ENCODE measurements around the gene CAND2. TPM values are rescaled to one million over a fixed set of nuclear protein-coding genes. Genes with fewer than 3 reads are reported as not detected.

The CAND2 gene
- total RNA-seq, 3 donors from 2014 or later, result 1.8 to 5.6 (median 4.7) TPM

- no peaks in the 10 kb centered on the region for H3K36me3 ChIP-seq
- H3K4me1 ChIP-seq, result no peaks in the 10 kb centered on the region
- DNase-seq (ENCODE audit: low spot score in 2 of 2), result no peak
- H3K27me3 ChIP-seq, result no peaks in the 10 kb centered on the region
- H3K4me3 ChIP-seq, result no peak overlapping the region
- intact Hi-C loops (cut with DNase I; ENCODE audit: low total_unique reads), result no loop called here
- no peak for TF ChIP-seq POLR2A (IDR thresholded peaks at IDR 0.05)
- TF ChIP-seq POLR2AphosphoS5 (IDR thresholded peaks at IDR 0.05), result no peak
- TF ChIP-seq CTCF (IDR thresholded peaks at IDR 0.05), result no peak
- H3K9me3 ChIP-seq, result no peaks in the 10 kb centered on the region
- no peak overlapping the region for H3K27ac ChIP-seq
These were observed 20.8 kb downstream of the CAND2 start for GRCh38 chr3:12817343-12817710.

GRCh38 chr3:12818273-12818672, 21.8 kb downstream of the CAND2 start:
- Histone ChIP-seq H3K36me3 (no peaks in the 10 kb centered on the region), H3K27me3 (no peaks in the 10 kb centered on the region), H3K4me3 (no peak overlapping the region), H3K27ac (no peak overlapping the region), H3K4me1 (no peaks in the 10 kb centered on the region), H3K9me3 (no peaks in the 10 kb centered on the region)
- intact Hi-C loops (cut with DNase I; ENCODE audit: low total_unique reads), result no loop called here
- TF ChIP-seq POLR2A (IDR thresholded peaks at IDR 0.05) (no peak), CTCF (IDR thresholded peaks at IDR 0.05) (no peak), POLR2AphosphoS5 (IDR thresholded peaks at IDR 0.05) (no peak)
- no peak for DNase-seq (ENCODE audit: low spot score in 2 of 2)

GRCh38 chr3:12818773-12819172, 22.3 kb downstream of the CAND2 start:
- intact Hi-C loops (cut with DNase I; ENCODE audit: low total_unique reads), result no loop called here
- Histone ChIP-seq H3K4me1 (no peaks in the 10 kb centered on the region), H3K27ac (no peak overlapping the region), H3K9me3 (no peaks in the 10 kb centered on the region), H3K27me3 (no peaks in the 10 kb centered on the region), H3K36me3 (no peaks in the 10 kb centered on the region), H3K4me3 (no peak overlapping the region)
- DNase-seq (ENCODE audit: low spot score in 2 of 2), result no peak
- TF ChIP-seq POLR2A (IDR thresholded peaks at IDR 0.05), result no peak
- no peak for TF ChIP-seq CTCF (IDR thresholded peaks at IDR 0.05)
- TF ChIP-seq POLR2AphosphoS5 (IDR thresholded peaks at IDR 0.05), result no peak

GRCh38 chr3:12822725-12823373, 26.4 kb downstream of the CAND2 start:
- TF ChIP-seq CTCF (IDR thresholded peaks at IDR 0.05) (no peak), POLR2A (IDR thresholded peaks at IDR 0.05) (no peak), POLR2AphosphoS5 (IDR thresholded peaks at IDR 0.05) (no peak)
- H3K9me3 ChIP-seq, result no peaks in the 10 kb centered on the region
- H3K36me3 ChIP-seq, result no peaks in the 10 kb centered on the region
- intact Hi-C loops (cut with DNase I; ENCODE audit: low total_unique reads), result no loop called here
- no peaks in the 10 kb centered on the region for H3K27me3 ChIP-seq
- no peak overlapping the region for H3K27ac ChIP-seq
- no peak overlapping the region for H3K4me3 ChIP-seq
- no peak for DNase-seq (ENCODE audit: low spot score in 2 of 2)
- H3K4me1 ChIP-seq, result no peaks in the 10 kb centered on the region

- no peaks in the 10 kb centered on the region for H3K4me1 ChIP-seq
- intact Hi-C loops (cut with DNase I; ENCODE audit: low total_unique reads), result no loop called here
These were observed 27.8 kb downstream of the CAND2 start for GRCh38 chr3:12824299-12824698.

More at GRCh38 chr3:12824299-12824698, 27.8 kb downstream of the CAND2 start:
- Histone ChIP-seq H3K27me3 (no peaks in the 10 kb centered on the region), H3K27ac (no peak overlapping the region), H3K9me3 (no peaks in the 10 kb centered on the region), H3K4me3 (no peak overlapping the region), H3K36me3 (no peaks in the 10 kb centered on the region)
- no peak for DNase-seq (ENCODE audit: low spot score in 2 of 2)
- TF ChIP-seq POLR2AphosphoS5 (IDR thresholded peaks at IDR 0.05), result no peak
- TF ChIP-seq POLR2A (IDR thresholded peaks at IDR 0.05), result no peak
- no peak for TF ChIP-seq CTCF (IDR thresholded peaks at IDR 0.05)

All from breast epithelium (tissue), 4 donors.